T-helper 1 cell treated with Interleukin-12 subunit alpha and Interleukin-12 subunit beta and Interleukin-4 antibody, amounts not matched to agents 30 ng/mL and 1 ng/mL, for 36 hours (primary cell): ENCODE data around the gene KAZN. TPM values are rescaled to one million over a fixed set of nuclear protein-coding genes. Genes with fewer than 3 reads are reported as not detected.

Experiments
- intact Hi-C: fragments of 100-400 bp; cut with micrococcal nuclease; formaldehyde crosslinking; loops from one replicate; pipeline ENCODE4 v1.15.1; 2024
- total RNA-seq: library from RNA; stranded (reverse); gene quantifications from 2 replicates; pipeline ENCODE4 v1.2.3, GENCODE V29; 2022

The KAZN gene
- total RNA-seq, 1 donor from 2014 or later = 0.20 TPM

GRCh38 chr1:14612256-14612655 is 13.8 kb downstream of the KAZN start:
- intact Hi-C loops = no loop called here

- intact Hi-C loops = no loop called here
Measured at GRCh38 chr1:14613926-14614325, 15.4 kb downstream of the KAZN start.

- intact Hi-C loops = no loop called here
Measured at GRCh38 chr1:14614341-14614740, 15.9 kb downstream of the KAZN start.

GRCh38 chr1:14615549-14616218 is 17.2 kb downstream of the KAZN start:
- intact Hi-C loops = no loop called here

- intact Hi-C loops = no loop called here
Measured at GRCh38 chr1:14616632-14617396, 18.3 kb downstream of the KAZN start.

GRCh38 chr1:14617791-14618190 is 19.3 kb downstream of the KAZN start:
- intact Hi-C loops = no loop called here

GRCh38 chr1:14620941-14621340 is 22.5 kb downstream of the KAZN start:
- intact Hi-C loops = no loop called here

GRCh38 chr1:14623090-14623489 is 24.6 kb downstream of the KAZN start:
- intact Hi-C loops = no loop called here

- intact Hi-C loops = no loop called here
Measured at GRCh38 chr1:14624941-14625340, 26.5 kb downstream of the KAZN start.

- intact Hi-C loops = no loop called here
Measured at GRCh38 chr1:14625572-14625971, 27.1 kb downstream of the KAZN start.

- intact Hi-C loops = no loop called here
Measured at GRCh38 chr1:14625996-14626395, 27.5 kb downstream of the KAZN start.

- intact Hi-C loops = no loop called here
Measured at GRCh38 chr1:14626869-14627607, 28.6 kb downstream of the KAZN start.

- intact Hi-C loops = no loop called here
Measured at GRCh38 chr1:14627608-14628489, 29.4 kb downstream of the KAZN start.

GRCh38 chr1:14629363-14630014 is 31.0 kb downstream of the KAZN start:
- intact Hi-C loops = no loop called here

GRCh38 chr1:14630986-14631385 is 32.5 kb downstream of the KAZN start:
- intact Hi-C loops = no loop called here

- intact Hi-C loops = no loop called here
Measured at GRCh38 chr1:14631421-14631820, 32.9 kb downstream of the KAZN start.

- intact Hi-C loops = no loop called here
Measured at GRCh38 chr1:14634486-14634885, 36.0 kb downstream of the KAZN start.

GRCh38 chr1:14635421-14635820 is 36.9 kb downstream of the KAZN start:
- intact Hi-C loops = no loop called here

- intact Hi-C loops = no loop called here
Measured at GRCh38 chr1:14636897-14637632, 38.6 kb downstream of the KAZN start.
